GM19023 (cell line): ENCODE data around the gene PAGE1.
"Not testable (repeated sequence)": the region's sequence is repeated elsewhere in the genome, so short reads cannot be mapped to it uniquely, and the experiment has no call there.

Source experiments
- ATAC-seq: cut with Tn5 transposase; IDR thresholded peaks from one replicate; pipeline ENCODE4 v1.9.1; 2021; ENCODE audit warnings: mild to moderate bottlenecking, moderate library complexity; ENCODE audit not compliant: unreplicated experiment

The PAGE1 gene

GRCh38 chrX:49695276-49696180 lies at the start of gene PAGE1:
TSS of gene PAGE1 (minus strand) at chrX:49695984. CDS start at chrX:49694770, 1,214 bp downstream.
- no peak for ATAC-seq

- not testable (repeated sequence) for ATAC-seq
Observed at GRCh38 chrX:49741501-49741900, 45.7 kb upstream of the PAGE1 start.

- ATAC-seq, result no peak
Observed at GRCh38 chrX:49727847-49728246, 32.1 kb upstream of the PAGE1 start.

GRCh38 chrX:49726966-49727365 lies 31.2 kb upstream of the PAGE1 start:
- no peak for ATAC-seq

GRCh38 chrX:49725923-49726904 lies 30.4 kb upstream of the PAGE1 start:
- no peak for ATAC-seq

GRCh38 chrX:49725401-49725800 lies 29.6 kb upstream of the PAGE1 start:
- no peak for ATAC-seq

- not testable (repeated sequence) for ATAC-seq
Observed at GRCh38 chrX:49720106-49720505, 24.3 kb upstream of the PAGE1 start.

- no peak for ATAC-seq
Observed at GRCh38 chrX:49712577-49712976, 16.8 kb upstream of the PAGE1 start.

- ATAC-seq, result no peak
Observed at GRCh38 chrX:49710744-49711319, 15.0 kb upstream of the PAGE1 start.

GRCh38 chrX:49704691-49705404 lies 9.1 kb upstream of the PAGE1 start:
- no peak for ATAC-seq

- no peak for ATAC-seq
Observed at GRCh38 chrX:49701933-49702332, 6.1 kb upstream of the PAGE1 start.

- ATAC-seq, result no peak
Observed at GRCh38 chrX:49701323-49701722, 5.5 kb upstream of the PAGE1 start.

GRCh38 chrX:49675075-49675719 lies 20.6 kb downstream of the PAGE1 start:
- ATAC-seq, result no peak

GRCh38 chrX:49673394-49673793 lies 22.4 kb downstream of the PAGE1 start:
- no peak for ATAC-seq

GRCh38 chrX:49664824-49665223 lies 31.0 kb downstream of the PAGE1 start:
- no peak for ATAC-seq

GRCh38 chrX:49661881-49662280 lies 33.9 kb downstream of the PAGE1 start:
- no peak for ATAC-seq

- no peak for ATAC-seq
Observed at GRCh38 chrX:49659771-49660170, 36.0 kb downstream of the PAGE1 start.

GRCh38 chrX:49656533-49656932 lies 39.3 kb downstream of the PAGE1 start:
- ATAC-seq, result no peak

GRCh38 chrX:49644991-49645637 lies 50.7 kb downstream of the PAGE1 start:
- ATAC-seq, result no peak
